Measurements from ENCODE around the gene ADPRM. TPM values are rescaled to one million over a fixed set of nuclear protein-coding genes. Genes with fewer than 3 reads are reported as not detected.

Gene ADPRM
- total RNA-seq, 2 experiments from 2014 or later: 13.0 to 13.6 TPM

DNA sequence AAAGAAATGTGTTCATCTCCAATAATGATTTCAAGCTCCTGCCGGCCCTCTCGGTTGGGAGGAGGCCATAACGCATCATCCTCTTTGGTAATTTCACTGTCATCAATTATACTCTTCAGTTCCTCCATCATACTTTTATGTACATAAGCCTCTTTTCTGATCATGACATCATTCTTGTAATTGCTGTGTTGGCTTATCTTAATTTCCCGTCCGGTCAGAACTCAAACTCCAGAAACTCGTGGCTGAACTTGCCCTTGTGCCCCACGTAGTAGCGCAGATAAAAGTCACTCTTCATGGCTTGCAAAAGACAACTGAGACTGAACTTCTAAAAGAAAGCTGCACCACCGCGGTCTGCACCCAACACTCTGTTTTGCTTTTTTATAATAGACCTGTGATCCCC lies 18.8 kb downstream of the ADPRM start:
- peaks cover 26% of the 10 kb centered on the region for H3K36me3 Mint-ChIP-seq (ENCODE audit: low read depth)
- H3K9me3 Mint-ChIP-seq: no peaks in the 10 kb centered on the region
- no peak for DNase-seq
- H3K4me1 Mint-ChIP-seq (ENCODE audit: low read depth): peaks cover 10% of the 10 kb centered on the region
- no peak overlapping the region for H3K4me3 Mint-ChIP-seq
- CTCF ChIA-PET: no interaction called here
- no peaks in the 10 kb centered on the region for H3K27me3 Mint-ChIP-seq
- ATAC-seq: no peak
- POLR2A ChIA-PET: no interaction called here
- peak overlapping the region; percentile 26 for H3K27ac Mint-ChIP-seq
- intact Hi-C loops (cut with micrococcal nuclease): no loop called here
- TF ChIP-seq, protein P1, sequence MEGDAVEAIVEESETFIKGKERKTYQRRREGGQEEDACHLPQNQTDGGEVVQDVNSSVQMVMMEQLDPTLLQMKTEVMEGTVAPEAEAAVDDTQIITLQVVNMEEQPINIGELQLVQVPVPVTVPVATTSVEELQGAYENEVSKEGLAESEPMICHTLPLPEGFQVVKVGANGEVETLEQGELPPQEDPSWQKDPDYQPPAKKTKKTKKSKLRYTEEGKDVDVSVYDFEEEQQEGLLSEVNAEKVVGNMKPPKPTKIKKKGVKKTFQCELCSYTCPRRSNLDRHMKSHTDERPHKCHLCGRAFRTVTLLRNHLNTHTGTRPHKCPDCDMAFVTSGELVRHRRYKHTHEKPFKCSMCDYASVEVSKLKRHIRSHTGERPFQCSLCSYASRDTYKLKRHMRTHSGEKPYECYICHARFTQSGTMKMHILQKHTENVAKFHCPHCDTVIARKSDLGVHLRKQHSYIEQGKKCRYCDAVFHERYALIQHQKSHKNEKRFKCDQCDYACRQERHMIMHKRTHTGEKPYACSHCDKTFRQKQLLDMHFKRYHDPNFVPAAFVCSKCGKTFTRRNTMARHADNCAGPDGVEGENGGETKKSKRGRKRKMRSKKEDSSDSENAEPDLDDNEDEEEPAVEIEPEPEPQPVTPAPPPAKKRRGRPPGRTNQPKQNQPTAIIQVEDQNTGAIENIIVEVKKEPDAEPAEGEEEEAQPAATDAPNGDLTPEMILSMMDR (IDR thresholded peaks at IDR 0.05): no peak

DNA sequence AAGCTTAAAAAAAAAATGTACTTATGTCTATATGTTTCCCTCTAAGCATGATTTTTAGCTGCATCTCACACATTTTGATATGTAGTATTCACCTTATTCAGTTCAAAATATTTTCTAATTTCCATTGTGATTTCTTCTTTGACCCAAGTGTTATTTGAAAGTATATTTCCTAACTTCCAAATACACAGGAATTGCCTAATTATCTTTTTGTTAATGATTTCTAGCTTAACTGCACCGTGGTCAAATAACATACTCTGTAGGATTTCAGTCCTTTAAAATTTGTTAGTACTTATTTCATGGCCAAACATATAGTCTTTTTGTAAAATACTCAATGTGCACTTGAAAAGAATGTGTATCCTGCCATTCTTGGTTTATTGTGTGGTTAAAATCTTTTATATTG lies 21.2 kb downstream of the ADPRM start:
- ATAC-seq: no peak
- CTCF ChIA-PET: interaction anchor here (2.6 kb wide), 1 partner anchor 18 kb away, joined by 8 read pairs; no protein-coding TSS in a partner anchor
- intact Hi-C loops (cut with micrococcal nuclease): no loop called here

DNA sequence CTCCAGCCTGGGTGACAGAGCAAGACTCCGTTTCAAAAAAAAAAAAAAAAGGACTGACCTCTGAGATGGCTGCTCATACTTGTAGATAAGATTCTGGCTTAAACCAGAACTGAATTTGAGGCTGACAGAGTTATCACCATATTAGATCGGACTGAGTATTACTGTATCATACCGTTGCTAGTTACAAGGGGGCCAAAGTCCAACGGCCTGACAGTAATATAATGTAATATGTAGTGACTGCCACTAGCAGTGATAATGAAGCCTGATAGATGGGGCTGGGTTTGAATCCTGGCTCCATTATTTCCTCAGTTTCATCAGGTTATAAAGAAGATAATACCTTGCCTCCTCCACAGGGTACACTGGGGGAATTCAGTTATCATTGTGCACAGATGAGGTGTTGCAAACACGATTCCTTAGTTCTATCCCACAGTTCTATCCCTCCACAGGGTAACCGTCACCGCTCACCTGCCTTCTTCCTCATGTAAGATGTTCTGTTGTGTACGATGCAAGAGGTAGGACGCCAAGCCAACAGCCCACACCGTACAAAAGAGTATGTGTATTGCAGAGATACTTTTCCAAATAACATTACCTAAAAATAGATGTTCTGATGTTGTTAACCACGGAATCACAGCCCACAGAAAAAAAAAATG lies 27.3 kb downstream of the ADPRM start:
- Mint-ChIP-seq H3K36me3 (ENCODE audit: low read depth) (peaks cover 3% of the 10 kb centered on the region), H3K4me1 (ENCODE audit: low read depth) (peaks cover 11% of the 10 kb centered on the region), H3K27ac (no peak overlapping the region), H3K4me3 (no peak overlapping the region), H3K9me3 (no peaks in the 10 kb centered on the region), H3K27me3 (no peaks in the 10 kb centered on the region)
- TF ChIP-seq, protein P1 (IDR thresholded peaks at IDR 0.05): no peak
- ChIA-PET POLR2A (no interaction called here), CTCF (no interaction called here)
- DNase-seq: no peak
- intact Hi-C loops (cut with micrococcal nuclease): no loop called here
- no peak for ATAC-seq

More for the DNA sequence above, 21.2 kb downstream of the ADPRM start:
- Mint-ChIP-seq H3K27ac (no peak overlapping the region), H3K9me3 (no peaks in the 10 kb centered on the region), H3K27me3 (no peaks in the 10 kb centered on the region), H3K4me3 (no peak overlapping the region), H3K36me3 (ENCODE audit: low read depth) (peaks cover 14% of the 10 kb centered on the region), H3K4me1 (ENCODE audit: low read depth) (peaks cover 10% of the 10 kb centered on the region)
- no peak for DNase-seq
- TF ChIP-seq, protein P1 (IDR thresholded peaks at IDR 0.05): no peak
- POLR2A ChIA-PET: no interaction called here

DNA sequence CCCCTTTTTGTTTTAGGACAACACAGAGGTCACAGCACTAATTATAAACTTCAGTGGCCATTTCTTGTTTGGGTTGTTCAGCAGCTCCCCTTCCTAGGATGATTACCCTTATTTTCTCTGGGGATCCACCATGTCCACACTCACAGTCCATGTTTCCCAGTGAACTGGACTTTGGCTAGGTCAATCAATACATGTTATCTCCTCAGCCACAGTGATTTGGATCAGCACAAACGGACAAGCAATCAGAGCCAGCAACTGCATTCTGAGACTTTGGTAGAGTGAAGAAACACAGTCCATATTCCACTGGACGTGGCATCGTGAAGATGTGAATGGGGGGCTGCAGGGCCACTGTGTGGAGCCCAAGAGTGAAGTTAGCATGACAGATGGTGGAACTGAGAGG lies 27.9 kb downstream of the ADPRM start:
- H3K9me3 Mint-ChIP-seq: no peaks in the 10 kb centered on the region
- H3K4me3 Mint-ChIP-seq: no peak overlapping the region
- no peaks in the 10 kb centered on the region for H3K27me3 Mint-ChIP-seq
- intact Hi-C loops (cut with micrococcal nuclease): no loop called here
- ChIA-PET CTCF (no interaction called here), POLR2A (no interaction called here)
- H3K36me3 Mint-ChIP-seq (ENCODE audit: low read depth): peaks cover 2% of the 10 kb centered on the region
- peaks cover 11% of the 10 kb centered on the region for H3K4me1 Mint-ChIP-seq (ENCODE audit: low read depth)
- DNase-seq: no peak
- no peak overlapping the region for H3K27ac Mint-ChIP-seq
- ATAC-seq: no peak
- TF ChIP-seq, protein P1 (IDR thresholded peaks at IDR 0.05): no peak

DNA sequence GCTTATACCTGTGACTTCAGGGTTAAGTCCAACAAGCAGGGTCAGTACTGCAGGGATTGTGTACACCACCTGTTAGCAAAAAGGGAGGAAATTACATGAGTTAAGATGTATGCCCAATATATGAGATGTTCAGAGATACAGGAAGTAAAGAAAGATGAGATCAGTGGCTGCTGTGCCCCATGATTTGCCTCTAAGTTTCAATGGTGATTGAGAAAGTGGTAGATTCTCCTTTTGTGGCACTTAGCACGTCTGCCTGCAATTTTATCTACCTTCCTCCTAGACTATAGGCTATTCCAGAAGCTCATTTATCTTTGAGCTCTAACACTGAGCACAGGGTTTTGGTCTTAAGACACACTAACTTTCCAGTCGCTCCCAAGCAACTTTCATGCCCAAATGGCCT lies 28.8 kb downstream of the ADPRM start:
- H3K27ac Mint-ChIP-seq: no peak overlapping the region
- DNase-seq (no peak), ATAC-seq (no peak)
- H3K27me3 Mint-ChIP-seq: no peaks in the 10 kb centered on the region
- POLR2A ChIA-PET: no interaction called here
- TF ChIP-seq, protein P1 (IDR thresholded peaks at IDR 0.05): no peak
- H3K4me1 Mint-ChIP-seq (ENCODE audit: low read depth): peaks cover 17% of the 10 kb centered on the region
- H3K36me3 Mint-ChIP-seq (ENCODE audit: low read depth): peaks cover 2% of the 10 kb centered on the region
- CTCF ChIA-PET: interaction anchor here (2.1 kb wide), 1 partner anchor 11 kb away, joined by 7 read pairs; no protein-coding TSS in a partner anchor
- H3K9me3 Mint-ChIP-seq: no peaks in the 10 kb centered on the region
- H3K4me3 Mint-ChIP-seq: no peak overlapping the region
- intact Hi-C loops (cut with micrococcal nuclease): no loop called here

Measured in activated CD8-positive, alpha-beta T cell treated with anti-CD3 and anti-CD28 coated beads for 36 hours (primary cell).